ENCODE measurements around the gene MTHFR. TPM values are rescaled to one million over a fixed set of nuclear protein-coding genes. Genes with fewer than 3 reads are reported as not detected.

The MTHFR gene
- total RNA-seq, 2 donors from 2014 or later: 26.4 to 30.1 TPM

DNA sequence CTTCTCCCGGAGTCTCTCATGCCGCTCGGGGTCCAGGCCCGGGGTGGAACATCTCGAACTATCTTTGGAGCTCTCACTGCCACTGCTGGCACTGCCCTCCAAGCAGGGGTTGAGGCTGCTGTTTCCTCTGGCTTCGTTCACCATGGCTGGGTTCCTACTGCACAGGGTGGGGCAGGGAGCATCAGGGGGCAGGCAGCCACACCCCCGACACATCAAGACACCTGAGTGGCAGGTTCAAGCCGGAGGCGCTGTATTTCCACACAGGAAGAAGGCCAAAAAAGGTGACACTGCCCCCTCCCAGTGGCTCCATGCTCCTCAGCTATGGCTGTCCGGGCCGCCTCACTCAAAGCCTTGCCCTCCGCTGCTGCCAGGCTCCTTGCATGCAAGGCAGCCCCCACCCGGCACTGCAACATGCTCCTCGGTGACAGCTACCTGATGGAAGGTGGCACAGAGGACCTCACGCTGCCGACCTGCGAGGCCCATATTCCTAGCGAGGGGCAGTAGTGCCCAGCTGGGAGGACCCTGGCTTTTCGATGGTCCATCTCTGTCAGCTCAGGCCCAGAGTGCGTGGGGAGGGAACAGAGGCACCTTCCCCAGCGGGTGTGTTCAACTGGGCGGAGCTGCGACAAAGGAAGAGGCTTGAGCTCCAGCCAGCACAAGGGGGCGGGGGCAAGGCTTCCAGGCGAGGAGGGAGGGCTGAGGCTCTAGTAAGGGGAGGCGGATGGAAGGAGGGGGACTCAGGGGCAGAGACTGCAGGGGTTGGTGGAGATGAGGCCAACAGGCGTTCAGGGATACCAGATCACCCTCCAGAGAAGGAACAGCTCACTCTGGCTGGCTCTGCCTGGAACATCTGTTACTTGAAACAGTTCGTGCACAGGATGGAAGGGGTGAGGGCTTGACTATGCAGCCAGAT is 2.5 kb downstream of the MTHFR start:
- TF ChIP-seq, protein P1, sequence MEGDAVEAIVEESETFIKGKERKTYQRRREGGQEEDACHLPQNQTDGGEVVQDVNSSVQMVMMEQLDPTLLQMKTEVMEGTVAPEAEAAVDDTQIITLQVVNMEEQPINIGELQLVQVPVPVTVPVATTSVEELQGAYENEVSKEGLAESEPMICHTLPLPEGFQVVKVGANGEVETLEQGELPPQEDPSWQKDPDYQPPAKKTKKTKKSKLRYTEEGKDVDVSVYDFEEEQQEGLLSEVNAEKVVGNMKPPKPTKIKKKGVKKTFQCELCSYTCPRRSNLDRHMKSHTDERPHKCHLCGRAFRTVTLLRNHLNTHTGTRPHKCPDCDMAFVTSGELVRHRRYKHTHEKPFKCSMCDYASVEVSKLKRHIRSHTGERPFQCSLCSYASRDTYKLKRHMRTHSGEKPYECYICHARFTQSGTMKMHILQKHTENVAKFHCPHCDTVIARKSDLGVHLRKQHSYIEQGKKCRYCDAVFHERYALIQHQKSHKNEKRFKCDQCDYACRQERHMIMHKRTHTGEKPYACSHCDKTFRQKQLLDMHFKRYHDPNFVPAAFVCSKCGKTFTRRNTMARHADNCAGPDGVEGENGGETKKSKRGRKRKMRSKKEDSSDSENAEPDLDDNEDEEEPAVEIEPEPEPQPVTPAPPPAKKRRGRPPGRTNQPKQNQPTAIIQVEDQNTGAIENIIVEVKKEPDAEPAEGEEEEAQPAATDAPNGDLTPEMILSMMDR (IDR thresholded peaks at IDR 0.05): no peak
- TF ChIP-seq POLR2A (IDR thresholded peaks at IDR 0.05): peak in 2 of 3 donors; percentile 32 to 53
- ATAC-seq (no peak), DNase-seq (peak; percentile 67 to 88 (median 82))
- 27 to 42% methylated on average over 10 to 28 of the region's 28 CpGs for WGBS, 2 donors
- H3K4me3 ChIP-seq: no peak overlapping the region
- H3K4me1 ChIP-seq: peaks cover 45% of the 10 kb centered on the region
- H3K27ac ChIP-seq: peak overlapping the region; percentile 55 to 99 (median 98)
- no peaks in the 10 kb centered on the region for H3K9me3 ChIP-seq
- intact Hi-C loops (cut with DNase I): no loop called here
- H3K27me3 ChIP-seq: no peaks in the 10 kb centered on the region
- H3K36me3 ChIP-seq (replicated peaks in 1 of 2; ENCODE audit: insufficient read depth in 1 of 2, low read depth in 2 of 2): peaks cover 0 to 7% of the 10 kb centered on the region in 2 donors

DNA sequence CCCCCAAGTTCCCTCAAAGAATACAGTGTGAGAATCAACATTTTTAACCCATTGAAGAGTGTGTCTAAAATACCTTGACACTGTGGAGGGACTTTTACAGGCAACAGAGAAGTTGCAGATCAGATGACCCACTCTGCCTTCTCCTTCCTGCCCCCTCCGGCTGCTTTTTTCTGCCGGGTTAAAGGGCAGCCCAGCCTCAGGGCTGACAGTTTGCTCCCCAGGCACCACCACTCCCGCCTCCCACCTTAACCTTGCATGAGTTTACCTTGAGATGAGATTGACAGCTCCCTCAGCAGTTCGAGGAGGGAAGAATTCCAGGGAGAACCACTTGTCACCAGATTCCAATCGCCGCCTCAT is 3.2 kb downstream of the MTHFR start:
- intact Hi-C loops (cut with DNase I): no loop called here
- TF ChIP-seq, protein P1 (IDR thresholded peaks at IDR 0.05): no peak
- no peak for TF ChIP-seq POLR2A (IDR thresholded peaks at IDR 0.05)
- DNase-seq (no peak), ATAC-seq (no peak)
- WGBS, 2 donors: 27 to 55% methylated on average over 4 to 6 of the region's 6 CpGs
- Histone ChIP-seq H3K27ac (peak overlapping the region; percentile 6 to 99 (median 76)), H3K36me3 (replicated peaks in 1 of 2; ENCODE audit: insufficient read depth in 1 of 2, low read depth in 2 of 2) (peaks cover 0 to 7% of the 10 kb centered on the region in 2 donors), H3K4me1 (peaks cover 41% of the 10 kb centered on the region), H3K4me3 (no peak overlapping the region), H3K27me3 (no peaks in the 10 kb centered on the region), H3K9me3 (no peaks in the 10 kb centered on the region)

DNA sequence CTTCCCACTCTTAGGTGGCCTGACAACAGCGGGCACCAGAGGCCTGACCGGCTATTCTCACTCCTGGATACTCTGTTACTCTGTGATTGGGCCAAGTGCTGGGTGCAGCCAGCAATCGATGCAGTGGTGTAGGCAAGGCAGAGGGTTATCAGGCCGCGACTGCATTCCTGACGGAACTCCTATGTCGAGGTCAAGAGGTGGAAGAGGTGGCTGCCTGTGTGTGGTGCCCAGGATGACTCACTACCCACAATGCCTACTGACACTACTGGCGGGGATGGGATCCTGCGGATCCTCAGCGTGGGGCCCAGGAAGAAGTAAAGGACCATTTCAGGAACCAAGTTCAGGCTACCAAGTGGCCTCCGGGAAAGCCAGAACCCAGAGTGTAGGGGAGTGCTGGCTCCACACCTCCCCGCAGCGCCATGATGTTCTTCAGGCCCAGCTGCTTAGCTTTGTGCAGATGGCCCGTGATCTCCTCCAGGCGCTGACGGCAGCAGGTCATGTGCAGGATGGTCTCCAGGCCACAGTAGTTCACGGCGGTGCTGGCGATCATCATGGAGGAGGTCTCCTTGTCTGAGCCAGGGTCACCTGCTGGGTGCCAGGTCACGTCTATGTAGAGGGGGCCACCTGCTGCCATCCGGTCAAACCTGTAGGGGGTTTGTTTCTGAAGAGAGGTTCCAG is 4.9 kb downstream of the MTHFR start:
- no peak for ATAC-seq
- TF ChIP-seq POLR2A (IDR thresholded peaks at IDR 0.05): no peak
- TF ChIP-seq, protein P1 (IDR thresholded peaks at IDR 0.05): no peak
- intact Hi-C loops (cut with DNase I): no loop called here
- H3K27me3 ChIP-seq: no peaks in the 10 kb centered on the region
- peaks cover 29% of the 10 kb centered on the region for H3K4me1 ChIP-seq
- no peaks in the 10 kb centered on the region for H3K9me3 ChIP-seq
- H3K27ac ChIP-seq: no peak overlapping the region
- 84 to 86% methylated on average over 10 to 18 of the region's 21 CpGs for WGBS, 2 donors
- no peak overlapping the region for H3K4me3 ChIP-seq
- DNase-seq: no peak
- peaks cover 0 to 13% of the 10 kb centered on the region in 2 donors for H3K36me3 ChIP-seq (replicated peaks in 1 of 2; ENCODE audit: insufficient read depth in 1 of 2, low read depth in 2 of 2)

DNA sequence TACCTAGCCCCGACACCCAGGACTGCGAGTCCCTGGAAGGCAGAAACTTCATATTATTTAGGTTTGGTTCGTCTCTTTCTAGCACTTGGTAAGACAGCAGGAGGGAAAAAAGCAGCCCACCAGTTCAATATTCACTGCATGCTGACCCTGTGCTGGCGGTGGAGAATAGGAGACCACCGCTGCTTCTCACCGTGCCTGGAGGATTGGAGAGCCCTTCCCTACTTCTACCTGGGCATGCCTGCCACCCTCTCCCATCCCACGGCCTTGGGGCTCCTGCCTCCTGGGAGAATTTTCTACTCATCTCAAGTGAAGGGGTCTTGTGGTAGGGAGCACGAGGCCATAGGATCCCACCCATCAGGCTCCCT is 5.4 kb downstream of the MTHFR start:
- Histone ChIP-seq H3K27me3 (no peaks in the 10 kb centered on the region), H3K36me3 (replicated peaks in 1 of 2; ENCODE audit: insufficient read depth in 1 of 2, low read depth in 2 of 2) (peaks cover 0 to 17% of the 10 kb centered on the region in 2 donors), H3K4me1 (peaks cover 29% of the 10 kb centered on the region), H3K9me3 (no peaks in the 10 kb centered on the region), H3K4me3 (no peak overlapping the region), H3K27ac (no peak overlapping the region)
- WGBS, 2 donors: 84 to 95% methylated on average over 8 of the region's 8 CpGs
- DNase-seq (no peak), ATAC-seq (no peak)
- intact Hi-C loops (cut with DNase I): no loop called here
- TF ChIP-seq, protein P1 (IDR thresholded peaks at IDR 0.05): no peak
- TF ChIP-seq POLR2A (IDR thresholded peaks at IDR 0.05): no peak
